ENCODE measurements around the gene CST1.

The CST1 gene

DNA sequence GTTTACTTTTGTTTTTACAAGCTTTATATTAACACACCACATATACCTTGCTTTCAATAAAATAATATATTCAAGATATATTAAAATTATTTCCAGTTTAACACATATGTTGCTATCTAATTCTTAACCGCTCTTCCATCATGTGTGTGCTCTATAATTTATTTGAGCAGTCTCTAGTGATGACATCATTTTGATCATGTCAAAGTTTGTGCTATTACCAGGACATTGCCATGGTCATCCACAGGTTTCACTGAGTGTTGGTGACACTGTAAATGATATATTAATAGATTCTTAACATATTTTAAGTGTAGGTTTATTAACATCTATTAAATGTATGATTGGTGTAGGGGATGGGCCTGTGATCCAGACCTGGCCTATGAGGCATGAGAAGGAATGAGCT, 44.8 kb downstream of the CST1 start:
- DNase-seq (ENCODE audit: low read depth in 2 of 2) = no peak

DNA sequence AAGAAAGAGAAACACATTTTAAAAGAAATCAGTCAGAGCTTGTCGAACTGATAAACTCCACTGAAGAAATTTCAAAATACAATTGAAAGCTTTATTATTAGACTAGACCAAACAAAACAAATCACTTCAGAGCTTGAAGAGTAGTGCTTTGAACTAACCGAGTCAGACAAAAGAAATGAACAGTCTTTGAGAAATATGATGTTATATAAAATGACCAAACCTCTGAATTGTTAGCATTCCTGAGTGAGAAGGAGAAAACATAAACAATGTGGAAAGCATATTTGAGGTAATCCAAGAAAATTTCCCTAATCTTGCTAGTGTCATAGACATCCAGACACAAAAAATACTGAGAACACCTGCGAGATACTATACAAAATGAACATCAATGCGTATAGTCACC, 48.7 kb downstream of the CST1 start:
- no peak for DNase-seq (ENCODE audit: low read depth in 2 of 2)

DNA sequence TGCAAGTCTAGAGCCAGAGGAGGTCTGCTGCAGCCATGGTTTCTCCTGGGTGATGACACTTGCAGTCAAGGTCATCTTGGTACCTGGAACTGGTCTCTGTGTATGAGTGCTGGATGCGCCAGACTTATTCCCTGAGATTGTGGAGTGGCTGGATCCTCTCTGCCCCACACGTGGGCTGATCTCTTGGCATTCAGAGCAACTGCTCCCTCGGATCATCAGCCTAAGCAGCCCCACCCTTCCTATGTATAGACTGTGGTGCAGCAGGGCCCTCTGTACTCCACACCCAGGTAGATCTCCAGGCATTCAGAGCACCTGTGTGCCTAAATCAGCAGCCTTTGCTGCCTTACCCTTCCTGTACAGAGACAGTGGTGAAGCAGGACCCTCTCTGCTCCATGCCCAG, 49.8 kb downstream of the CST1 start:
- DNase-seq (ENCODE audit: low read depth in 2 of 2) = no peak

DNA sequence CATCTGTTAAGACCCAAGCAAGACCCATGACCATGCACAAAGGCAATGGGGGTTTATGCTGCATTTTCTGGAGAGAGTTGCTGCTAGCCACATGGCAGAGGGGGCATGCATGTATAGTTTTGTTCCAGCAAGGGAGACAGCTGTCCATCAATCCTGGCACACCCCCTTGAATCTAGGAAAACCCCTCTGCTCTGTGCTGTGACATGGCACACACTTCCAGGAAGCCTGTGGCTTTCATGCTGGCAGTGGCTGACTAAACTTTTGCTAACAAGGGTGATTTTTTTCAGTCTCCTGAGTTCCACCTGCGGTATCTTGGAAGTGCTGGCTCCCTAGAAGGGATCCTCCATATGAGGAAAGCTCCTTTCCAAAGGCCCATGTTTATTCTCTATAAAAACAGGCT, 52.8 kb downstream of the CST1 start:
- DNase-seq (ENCODE audit: low read depth in 2 of 2) = no peak

Measured in stimulated activated CD4-positive, alpha-beta T cell treated with anti-CD3 and anti-CD28 coated beads, Interleukin-1b, Interleukin-23, amount 100 ng/mL, for 1 hour (primary cell).